Measurements from ENCODE around the gene ZBTB20.

GRCh38 chr3:114928989-114929640 is 218.0 kb downstream of the ZBTB20 start:
- TF ChIP-seq CTCF (IDR thresholded peaks at IDR 0.05; ENCODE audit: insufficient read depth, low read length) (no peak), POLR2AphosphoS5 (IDR thresholded peaks at IDR 0.05; ENCODE audit: low read depth) (no peak), REST (IDR thresholded peaks at IDR 0.05; ENCODE audit: insufficient replicate concordance, low read depth) (no peak)
